ENCODE measurements around the gene LRRC17.
A peak's percentile ranks its signal among the peaks of the same experiment; 100 is the strongest.

The LRRC17 gene

DNA sequence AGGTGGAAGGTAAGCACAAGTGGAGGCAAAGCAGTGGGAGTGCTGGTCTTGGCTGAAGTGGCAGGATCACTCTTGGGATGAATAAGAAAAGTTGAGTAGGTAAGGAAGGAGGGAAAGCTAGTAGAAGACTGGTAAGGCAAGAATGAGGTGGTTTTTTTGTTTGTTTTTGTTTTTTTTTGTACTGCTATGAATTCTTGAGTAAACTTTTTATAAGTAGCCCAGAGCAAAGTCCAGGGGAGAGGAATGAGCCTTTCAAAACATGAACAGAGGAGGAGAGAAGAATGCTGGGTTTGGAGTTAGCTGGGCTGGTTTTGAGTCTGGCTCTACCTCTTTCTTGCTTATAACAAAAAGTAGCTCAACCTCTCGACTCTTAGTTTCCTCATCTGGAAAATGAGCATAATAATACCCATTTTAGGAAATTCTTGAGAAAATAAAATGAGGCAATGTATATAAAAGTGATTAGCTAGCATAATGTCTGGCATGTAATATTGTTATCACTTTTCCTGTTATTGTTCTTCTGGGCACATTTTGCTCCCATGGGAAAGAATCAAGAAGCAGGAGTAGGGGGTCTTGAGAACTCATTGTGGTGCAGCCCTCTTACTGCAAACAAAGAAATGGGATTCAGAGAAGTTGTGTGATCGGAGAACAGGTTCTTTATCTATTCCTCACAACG lies 24.1 kb upstream of the LRRC17 start:
- Histone ChIP-seq H3K27ac (no peak overlapping the region), H3K36me3 (no peaks in the 10 kb centered on the region), H3K27me3 (no peaks in the 10 kb centered on the region), H3K9me3 (no peaks in the 10 kb centered on the region), H3K4me3 (ENCODE audit: low read depth in 1 of 2, low read length in 1 of 2) (no peak overlapping the region), H3K4me1 (ENCODE audit: control insufficient read depth in 1 of 2, insufficient read depth in 1 of 2, low read depth in 1 of 2, low read length in 1 of 2) (peaks cover 21 to 30% of the 10 kb centered on the region in 2 experiments)
- TF ChIP-seq, protein P1, sequence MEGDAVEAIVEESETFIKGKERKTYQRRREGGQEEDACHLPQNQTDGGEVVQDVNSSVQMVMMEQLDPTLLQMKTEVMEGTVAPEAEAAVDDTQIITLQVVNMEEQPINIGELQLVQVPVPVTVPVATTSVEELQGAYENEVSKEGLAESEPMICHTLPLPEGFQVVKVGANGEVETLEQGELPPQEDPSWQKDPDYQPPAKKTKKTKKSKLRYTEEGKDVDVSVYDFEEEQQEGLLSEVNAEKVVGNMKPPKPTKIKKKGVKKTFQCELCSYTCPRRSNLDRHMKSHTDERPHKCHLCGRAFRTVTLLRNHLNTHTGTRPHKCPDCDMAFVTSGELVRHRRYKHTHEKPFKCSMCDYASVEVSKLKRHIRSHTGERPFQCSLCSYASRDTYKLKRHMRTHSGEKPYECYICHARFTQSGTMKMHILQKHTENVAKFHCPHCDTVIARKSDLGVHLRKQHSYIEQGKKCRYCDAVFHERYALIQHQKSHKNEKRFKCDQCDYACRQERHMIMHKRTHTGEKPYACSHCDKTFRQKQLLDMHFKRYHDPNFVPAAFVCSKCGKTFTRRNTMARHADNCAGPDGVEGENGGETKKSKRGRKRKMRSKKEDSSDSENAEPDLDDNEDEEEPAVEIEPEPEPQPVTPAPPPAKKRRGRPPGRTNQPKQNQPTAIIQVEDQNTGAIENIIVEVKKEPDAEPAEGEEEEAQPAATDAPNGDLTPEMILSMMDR (IDR thresholded peaks at IDR 0.05) = no peak

DNA sequence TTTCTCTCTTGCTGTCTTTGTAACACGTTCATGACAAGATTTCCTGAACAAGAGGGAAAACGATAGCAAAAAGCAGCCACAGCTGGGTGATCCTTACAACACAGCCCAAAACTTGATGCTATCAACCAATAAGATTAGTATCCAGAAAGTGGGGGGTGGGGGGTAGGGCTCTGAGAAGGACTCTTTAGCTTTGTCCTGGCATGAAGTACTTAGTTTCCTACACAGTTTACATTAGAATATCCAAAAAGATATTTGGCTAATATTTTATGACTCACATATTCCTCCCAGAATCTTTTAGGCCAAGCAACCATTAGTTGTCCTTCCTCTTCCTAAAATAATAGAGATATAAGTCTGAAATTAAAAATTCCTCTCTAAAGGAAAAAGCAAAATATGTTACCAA lies 22.9 kb upstream of the LRRC17 start:
- H3K27ac ChIP-seq = no peak overlapping the region

DNA sequence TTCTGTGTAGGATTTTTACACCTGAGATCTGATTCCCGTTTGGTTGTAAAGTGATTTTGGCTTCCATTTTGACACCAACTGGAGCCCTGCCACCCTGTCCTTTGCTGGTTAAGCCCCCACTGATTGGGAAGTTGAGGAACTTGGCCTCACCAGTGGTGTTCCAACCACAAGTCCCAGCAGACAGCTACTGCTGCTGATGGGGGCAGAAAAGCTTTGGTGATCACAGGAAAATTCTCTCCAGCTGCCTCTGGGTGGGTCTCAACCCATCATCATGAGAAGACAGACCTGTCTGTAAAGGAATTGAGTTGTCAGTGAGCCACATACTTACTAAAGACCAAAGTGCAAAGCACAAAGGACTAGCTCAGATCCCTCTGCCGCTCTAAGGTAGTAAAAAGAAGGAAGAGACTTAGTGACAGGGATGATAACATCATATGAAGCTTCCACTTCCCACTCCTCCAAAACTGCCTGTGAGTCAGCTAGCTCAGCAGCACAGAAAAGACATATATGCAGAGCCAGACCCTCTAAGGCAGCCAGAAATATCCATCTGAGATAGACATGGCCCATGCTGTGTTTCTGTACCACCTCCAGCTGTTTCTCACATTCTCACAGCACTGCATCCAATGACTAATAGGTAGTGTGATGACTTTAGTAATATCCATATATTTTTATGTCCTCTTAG lies 22.4 kb upstream of the LRRC17 start:
- TF ChIP-seq, protein P1 (IDR thresholded peaks at IDR 0.05) = no peak
- peak overlapping the region; percentile 16 for H3K27ac ChIP-seq
- H3K27me3 ChIP-seq = no peaks in the 10 kb centered on the region
- H3K36me3 ChIP-seq = no peaks in the 10 kb centered on the region
- H3K4me3 ChIP-seq (ENCODE audit: low read depth in 1 of 2, low read length in 1 of 2) = no peak overlapping the region
- H3K4me1 ChIP-seq (ENCODE audit: control insufficient read depth in 1 of 2, insufficient read depth in 1 of 2, low read depth in 1 of 2, low read length in 1 of 2) = peaks cover 21 to 30% of the 10 kb centered on the region in 2 experiments
- no peaks in the 10 kb centered on the region for H3K9me3 ChIP-seq

More for the DNA sequence above, 22.9 kb upstream of the LRRC17 start:
- Histone ChIP-seq H3K36me3 (no peaks in the 10 kb centered on the region), H3K27me3 (no peaks in the 10 kb centered on the region), H3K4me1 (ENCODE audit: control insufficient read depth in 1 of 2, insufficient read depth in 1 of 2, low read depth in 1 of 2, low read length in 1 of 2) (peaks cover 21 to 30% of the 10 kb centered on the region in 2 experiments), H3K4me3 (ENCODE audit: low read depth in 1 of 2, low read length in 1 of 2) (no peak overlapping the region), H3K9me3 (no peaks in the 10 kb centered on the region)
- TF ChIP-seq, protein P1 (IDR thresholded peaks at IDR 0.05) = no peak

DNA sequence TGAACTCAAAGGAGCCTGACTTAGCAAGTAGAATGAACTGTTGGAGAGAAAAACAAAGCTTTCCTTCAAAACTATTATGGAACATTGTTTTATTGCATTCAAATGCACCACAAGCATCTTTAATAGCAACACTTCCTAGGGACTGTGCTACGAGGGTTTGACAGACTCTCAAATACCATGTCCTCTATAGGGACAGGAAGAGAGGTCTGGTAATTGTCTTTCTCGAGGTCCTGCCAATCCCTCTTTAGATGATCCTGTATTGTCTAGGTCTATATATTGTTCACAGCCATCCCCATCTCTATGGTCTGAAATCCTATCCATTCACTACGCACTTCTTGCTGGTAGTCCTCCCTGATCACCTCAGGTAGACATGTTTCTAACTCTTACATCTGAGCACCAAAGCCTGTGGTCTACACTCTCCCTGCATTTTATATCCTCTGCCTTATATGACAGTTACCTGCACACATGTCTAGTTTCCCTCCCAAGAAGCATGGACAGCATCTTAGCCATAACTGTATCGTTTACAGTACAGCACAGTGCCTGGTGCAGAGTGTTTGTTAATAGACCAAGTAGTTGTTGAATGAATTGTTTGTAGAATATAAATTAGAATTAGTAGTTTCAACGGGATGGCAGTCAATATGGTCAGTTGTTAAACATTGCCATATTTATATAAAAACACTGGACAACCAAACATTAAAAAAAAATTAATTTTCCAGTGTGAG lies 21.7 kb upstream of the LRRC17 start:
- H3K4me1 ChIP-seq (ENCODE audit: control insufficient read depth in 1 of 2, insufficient read depth in 1 of 2, low read depth in 1 of 2, low read length in 1 of 2) = peaks cover 21 to 30% of the 10 kb centered on the region in 2 experiments
- TF ChIP-seq, protein P1 (IDR thresholded peaks at IDR 0.05) = no peak
- no peaks in the 10 kb centered on the region for H3K27me3 ChIP-seq
- H3K36me3 ChIP-seq = no peaks in the 10 kb centered on the region
- H3K27ac ChIP-seq = peak overlapping the region; percentile 16
- H3K9me3 ChIP-seq = no peaks in the 10 kb centered on the region
- H3K4me3 ChIP-seq (ENCODE audit: low read depth in 1 of 2, low read length in 1 of 2) = no peak overlapping the region

DNA sequence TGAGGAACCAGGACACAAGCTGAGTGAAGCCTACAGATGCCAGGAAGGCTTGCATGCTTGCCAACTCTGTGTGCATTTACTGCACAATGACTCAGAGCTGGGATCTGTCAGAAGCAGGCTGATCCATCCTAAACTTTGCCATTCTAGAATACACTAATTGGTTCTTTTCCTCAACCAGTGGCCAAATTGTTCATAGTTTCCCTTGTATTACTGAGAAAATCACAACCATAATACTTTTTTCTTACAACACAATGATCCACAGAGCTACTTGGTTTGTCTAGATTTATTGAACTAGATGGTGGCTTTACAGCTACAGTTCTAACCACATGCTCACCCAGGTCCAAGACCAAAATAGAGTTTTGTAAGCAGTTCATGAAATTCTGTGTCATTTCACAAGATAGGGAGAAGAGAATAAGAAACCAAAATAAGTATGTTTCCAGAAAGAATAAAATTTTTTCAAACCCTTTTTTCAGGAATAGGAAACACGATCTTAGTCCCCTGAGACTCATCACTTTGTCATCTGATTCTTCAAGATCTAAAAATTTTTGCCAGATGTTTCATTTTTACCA lies 21.0 kb upstream of the LRRC17 start:
- peaks cover 21 to 30% of the 10 kb centered on the region in 2 experiments for H3K4me1 ChIP-seq (ENCODE audit: control insufficient read depth in 1 of 2, insufficient read depth in 1 of 2, low read depth in 1 of 2, low read length in 1 of 2)
- no peaks in the 10 kb centered on the region for H3K9me3 ChIP-seq
- H3K27ac ChIP-seq = no peak overlapping the region
- TF ChIP-seq, protein P1 (IDR thresholded peaks at IDR 0.05) = no peak
- no peaks in the 10 kb centered on the region for H3K27me3 ChIP-seq
- H3K36me3 ChIP-seq = no peaks in the 10 kb centered on the region
- no peak overlapping the region for H3K4me3 ChIP-seq (ENCODE audit: low read depth in 1 of 2, low read length in 1 of 2)

All from neutrophil (primary cell).